ACC112 (cell line): ENCODE data around the gene C6orf132.

Experiments
- H2AFZ ChIP-seq: fragments of 200-600 bp; sonication (generic); one replicate; pipeline ENCODE4 v1.6.0; 2017; ENCODE audit warnings: antibody characterized with exemption, low read length; ENCODE audit not compliant: unreplicated experiment
- H3K27ac ChIP-seq: fragments of 200-600 bp; sonication (generic); 2 replicates; pipeline ENCODE4 v1.5.1; 2014; ENCODE audit warnings: low read depth, mild to moderate bottlenecking, antibody characterized with exemption, low read length, moderate library complexity
- H3K27me3 ChIP-seq: fragments of 200-600 bp; sonication (generic); 2 replicates; pipeline ENCODE4 v1.6.1; 2014; ENCODE audit warnings: mild to moderate bottlenecking, antibody characterized with exemption, low read length, moderate library complexity, mixed read lengths; ENCODE audit not compliant: insufficient read depth
- H3K36me3 ChIP-seq: fragments of 200-600 bp; sonication (generic); 2 replicates; pipeline ENCODE4 v1.6.1; 2016; ENCODE audit warnings: mild to moderate bottlenecking, antibody characterized with exemption, low read length, moderate library complexity, mixed read lengths; ENCODE audit not compliant: insufficient read depth
- H3K4me1 ChIP-seq: fragments of 200-600 bp; sonication (generic); one replicate; pipeline ENCODE4 v1.6.1; 2016; ENCODE audit warnings: low read length, mixed read lengths; ENCODE audit not compliant: insufficient read depth, unreplicated experiment, control insufficient read depth
- H3K4me3 ChIP-seq: fragments of 200-600 bp; sonication (generic); 2 replicates; pipeline ENCODE4 v1.5.1; 2014; ENCODE audit warnings: mild to moderate bottlenecking, low read depth, low read length
- H3K79me2 ChIP-seq: fragments of 200-600 bp; sonication (generic); one replicate; pipeline ENCODE4 v1.6.0; 2016; ENCODE audit warnings: low read length; ENCODE audit not compliant: control insufficient read depth, unreplicated experiment, insufficient read depth

The C6orf132 gene

GRCh38 chr6:42105156-42105648, 37.2 kb downstream of the C6orf132 start:
- no peaks in the 10 kb centered on the region for H3K79me2 ChIP-seq
- H3K4me1 ChIP-seq: peaks cover 21% of the 10 kb centered on the region
- no peak overlapping the region for H2AFZ ChIP-seq
- H3K4me3 ChIP-seq: no peak overlapping the region
- H3K27ac ChIP-seq: no peak overlapping the region
- H3K27me3 ChIP-seq: no peaks in the 10 kb centered on the region
- no peaks in the 10 kb centered on the region for H3K36me3 ChIP-seq

GRCh38 chr6:42104804-42105125, 37.7 kb downstream of the C6orf132 start:
- Histone ChIP-seq H3K4me3 (no peak overlapping the region), H3K79me2 (no peaks in the 10 kb centered on the region), H2AFZ (no peak overlapping the region), H3K27ac (no peak overlapping the region), H3K27me3 (no peaks in the 10 kb centered on the region), H3K4me1 (peaks cover 25% of the 10 kb centered on the region), H3K36me3 (no peaks in the 10 kb centered on the region)

GRCh38 chr6:42104095-42104803, 38.2 kb downstream of the C6orf132 start:
- no peaks in the 10 kb centered on the region for H3K36me3 ChIP-seq
- no peak overlapping the region for H3K27ac ChIP-seq
- H3K4me1 ChIP-seq: peaks cover 30% of the 10 kb centered on the region
- H3K4me3 ChIP-seq: no peak overlapping the region; the same call in 1 of the 2 replicates
- H3K79me2 ChIP-seq: no peaks in the 10 kb centered on the region
- H3K27me3 ChIP-seq: no peaks in the 10 kb centered on the region
- no peak overlapping the region for H2AFZ ChIP-seq

GRCh38 chr6:42103753-42104094, 38.7 kb downstream of the C6orf132 start:
- Histone ChIP-seq H3K27ac (no peak overlapping the region), H3K36me3 (no peaks in the 10 kb centered on the region)

GRCh38 chr6:42103216-42103615, 39.2 kb downstream of the C6orf132 start:
- Histone ChIP-seq H3K4me1 (peaks cover 37% of the 10 kb centered on the region), H3K27ac (no peak overlapping the region), H2AFZ (no peak overlapping the region), H3K79me2 (no peaks in the 10 kb centered on the region), H3K4me3 (no peak overlapping the region), H3K36me3 (no peaks in the 10 kb centered on the region), H3K27me3 (no peaks in the 10 kb centered on the region)

More at GRCh38 chr6:42103753-42104094, 38.7 kb downstream of the C6orf132 start:
- Histone ChIP-seq H3K4me1 (peaks cover 36% of the 10 kb centered on the region), H3K79me2 (no peaks in the 10 kb centered on the region), H2AFZ (no peak overlapping the region), H3K4me3 (no peak overlapping the region), H3K27me3 (no peaks in the 10 kb centered on the region)

GRCh38 chr6:42101186-42101657, 41.2 kb downstream of the C6orf132 start:
- H3K27ac ChIP-seq: peak overlapping the region; percentile 97
- no peaks in the 10 kb centered on the region for H3K36me3 ChIP-seq
- H3K79me2 ChIP-seq: no peaks in the 10 kb centered on the region
- no peaks in the 10 kb centered on the region for H3K27me3 ChIP-seq
- H3K4me1 ChIP-seq: peaks cover 37% of the 10 kb centered on the region
- H3K4me3 ChIP-seq: no peak overlapping the region
- H2AFZ ChIP-seq: no peak overlapping the region

- no peaks in the 10 kb centered on the region for H3K27me3 ChIP-seq
- H3K4me3 ChIP-seq: peak overlapping the region; percentile 38
- H3K4me1 ChIP-seq: peaks cover 37% of the 10 kb centered on the region
- H3K36me3 ChIP-seq: no peaks in the 10 kb centered on the region
- H3K79me2 ChIP-seq: no peaks in the 10 kb centered on the region
- H2AFZ ChIP-seq: peak overlapping the region; percentile 27
- H3K27ac ChIP-seq: peak overlapping the region; percentile 97
Observed at GRCh38 chr6:42100029-42100901, 42.2 kb downstream of the C6orf132 start.

GRCh38 chr6:42099340-42100028, 42.9 kb downstream of the C6orf132 start:
- no peaks in the 10 kb centered on the region for H3K27me3 ChIP-seq
- no peaks in the 10 kb centered on the region for H3K36me3 ChIP-seq
- H3K27ac ChIP-seq: peak overlapping the region; percentile 97
- peak overlapping the region; percentile 38 for H3K4me3 ChIP-seq
- no peaks in the 10 kb centered on the region for H3K79me2 ChIP-seq
- peak overlapping the region; percentile 27 for H2AFZ ChIP-seq
- H3K4me1 ChIP-seq: peaks cover 37% of the 10 kb centered on the region

- Histone ChIP-seq H3K27me3 (no peaks in the 10 kb centered on the region), H3K4me3 (no peak overlapping the region), H2AFZ (no peak overlapping the region), H3K4me1 (peaks cover 23% of the 10 kb centered on the region), H3K27ac (no peak overlapping the region), H3K79me2 (no peaks in the 10 kb centered on the region), H3K36me3 (no peaks in the 10 kb centered on the region)
Observed at GRCh38 chr6:42095776-42096541, 46.5 kb downstream of the C6orf132 start.

- no peak overlapping the region for H3K4me3 ChIP-seq
- H3K4me1 ChIP-seq: peaks cover 15% of the 10 kb centered on the region
- H3K27me3 ChIP-seq: no peaks in the 10 kb centered on the region
- H2AFZ ChIP-seq: no peak overlapping the region
- no peaks in the 10 kb centered on the region for H3K36me3 ChIP-seq
- no peaks in the 10 kb centered on the region for H3K79me2 ChIP-seq
- H3K27ac ChIP-seq: no peak overlapping the region
Observed at GRCh38 chr6:42095094-42095493, 47.3 kb downstream of the C6orf132 start.
